Stimulated activated CD4-positive, alpha-beta T cell treated with anti-CD3 and anti-CD28 coated beads, Interleukin-1b, Interleukin-23, amount 100 ng/mL, for 48 hours (primary cell): Measurements from ENCODE around the gene ABCC11.
A peak's percentile ranks its signal among the peaks of the same experiment; 100 is the strongest.

Experiments used
- DNase-seq: peaks from one replicate; pipeline ENCODE4 v3.0.0-alpha.2; 2020

ABCC11 gene

DNA sequence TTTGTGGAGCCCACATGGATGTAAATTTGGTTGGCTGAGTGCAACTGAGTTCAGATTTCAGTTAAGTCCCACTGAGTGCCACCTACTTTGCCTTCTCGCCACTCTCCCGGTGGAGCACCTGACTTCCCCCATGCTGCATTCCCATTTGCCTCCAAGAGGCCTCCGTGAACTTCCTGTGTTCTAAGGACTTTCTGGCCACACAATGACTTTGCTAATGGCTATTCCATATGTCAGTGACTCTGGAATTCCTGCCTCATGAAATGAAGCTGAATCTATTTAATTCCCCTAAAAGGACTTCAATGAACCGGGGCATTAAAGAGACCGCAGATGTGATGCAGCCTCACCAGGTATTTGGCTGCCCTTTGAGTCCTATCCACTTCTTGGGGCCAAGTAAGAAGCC is 121.5 kb downstream of the ABCC11 start:
- DNase-seq: no peak

DNA sequence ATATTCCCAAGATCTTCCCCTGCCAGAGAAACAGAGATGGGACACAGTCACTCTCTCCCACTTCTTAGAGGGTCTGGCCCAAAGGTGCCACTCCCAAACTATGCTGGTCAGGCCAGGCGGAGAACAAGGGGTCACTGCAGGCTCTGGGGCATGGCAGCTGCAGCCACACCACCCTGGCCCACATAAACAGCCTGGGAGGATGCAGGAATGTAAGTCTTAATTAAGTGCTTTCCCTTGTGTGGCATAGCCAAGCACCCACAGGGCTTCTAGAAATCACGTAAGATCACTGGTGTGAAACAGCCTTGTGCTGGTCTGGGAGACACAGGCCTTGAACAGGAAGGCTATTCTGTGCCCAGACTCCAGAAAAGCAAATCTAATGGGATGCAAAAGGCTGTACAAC is 123.1 kb downstream of the ABCC11 start:
- no peak for DNase-seq

DNA sequence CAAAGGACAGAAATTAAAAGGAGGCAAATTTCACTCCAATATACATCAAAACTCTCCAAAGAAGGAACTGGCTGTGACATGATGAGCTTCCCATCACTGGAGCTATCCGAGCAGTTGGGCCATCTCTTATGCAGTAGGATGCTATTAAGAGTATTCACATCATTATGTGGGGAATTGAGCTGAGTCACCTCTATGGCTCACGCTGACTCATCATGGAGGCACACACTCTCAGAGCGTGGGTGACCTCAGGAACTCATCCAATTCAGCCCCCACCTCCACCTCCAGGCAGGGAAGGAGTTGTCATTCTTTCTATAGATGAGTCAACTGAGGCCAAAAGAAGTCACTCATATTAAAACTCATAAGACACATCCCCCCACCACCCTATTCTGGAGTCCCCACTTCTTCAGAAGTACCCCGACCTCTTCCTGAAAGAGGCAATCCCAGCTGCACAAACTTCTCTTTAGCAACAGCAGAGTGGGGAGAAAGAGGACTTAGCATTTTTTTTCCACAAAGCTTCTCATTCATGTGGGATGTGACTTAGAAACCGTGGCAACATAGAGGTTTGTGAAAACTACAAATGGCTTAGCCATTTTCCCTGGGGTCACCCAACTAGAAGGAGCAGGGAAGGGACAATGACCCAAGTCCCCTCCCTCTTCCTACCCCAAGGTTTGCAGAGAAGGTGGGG is 124.1 kb downstream of the ABCC11 start:
- peak; percentile 86 for DNase-seq

DNA sequence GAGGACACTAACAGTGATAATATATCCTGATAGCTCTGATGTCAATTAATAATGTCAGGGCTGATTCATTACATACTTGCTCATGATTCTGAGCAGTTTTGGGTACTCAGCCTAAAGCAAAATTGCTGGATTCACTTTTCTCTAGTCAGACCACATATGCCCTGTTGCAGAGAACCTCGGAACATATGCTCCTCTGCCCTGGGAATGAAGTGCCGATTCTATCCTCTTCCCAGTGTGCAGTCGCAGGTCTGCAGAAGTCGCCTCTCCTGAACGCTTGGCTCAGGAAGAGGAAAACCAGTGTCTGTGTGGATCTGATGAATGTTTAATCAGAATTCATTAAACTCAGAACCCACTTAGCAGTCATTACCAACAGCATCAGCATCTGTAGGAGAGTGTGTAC is 126.1 kb downstream of the ABCC11 start:
- DNase-seq: no peak

DNA sequence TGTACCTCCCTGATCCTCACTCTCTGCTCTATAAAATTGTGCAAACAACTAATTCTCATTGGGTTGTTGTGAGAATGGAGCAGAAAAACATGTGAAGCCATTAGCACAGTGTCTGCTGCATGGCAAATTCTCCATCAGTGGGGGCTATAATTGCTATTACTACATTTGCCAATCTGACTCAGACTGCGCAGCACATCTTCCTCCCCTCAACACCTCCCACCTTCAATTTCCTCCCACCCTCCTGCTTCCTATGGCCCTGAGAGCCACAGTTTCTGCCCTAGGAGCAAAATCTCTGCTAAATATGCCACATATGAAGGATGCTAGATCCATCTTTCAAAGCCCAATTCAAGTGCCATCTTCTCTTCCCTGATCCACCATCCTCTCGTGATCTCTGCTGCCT is 128.5 kb downstream of the ABCC11 start:
- DNase-seq: no peak

DNA sequence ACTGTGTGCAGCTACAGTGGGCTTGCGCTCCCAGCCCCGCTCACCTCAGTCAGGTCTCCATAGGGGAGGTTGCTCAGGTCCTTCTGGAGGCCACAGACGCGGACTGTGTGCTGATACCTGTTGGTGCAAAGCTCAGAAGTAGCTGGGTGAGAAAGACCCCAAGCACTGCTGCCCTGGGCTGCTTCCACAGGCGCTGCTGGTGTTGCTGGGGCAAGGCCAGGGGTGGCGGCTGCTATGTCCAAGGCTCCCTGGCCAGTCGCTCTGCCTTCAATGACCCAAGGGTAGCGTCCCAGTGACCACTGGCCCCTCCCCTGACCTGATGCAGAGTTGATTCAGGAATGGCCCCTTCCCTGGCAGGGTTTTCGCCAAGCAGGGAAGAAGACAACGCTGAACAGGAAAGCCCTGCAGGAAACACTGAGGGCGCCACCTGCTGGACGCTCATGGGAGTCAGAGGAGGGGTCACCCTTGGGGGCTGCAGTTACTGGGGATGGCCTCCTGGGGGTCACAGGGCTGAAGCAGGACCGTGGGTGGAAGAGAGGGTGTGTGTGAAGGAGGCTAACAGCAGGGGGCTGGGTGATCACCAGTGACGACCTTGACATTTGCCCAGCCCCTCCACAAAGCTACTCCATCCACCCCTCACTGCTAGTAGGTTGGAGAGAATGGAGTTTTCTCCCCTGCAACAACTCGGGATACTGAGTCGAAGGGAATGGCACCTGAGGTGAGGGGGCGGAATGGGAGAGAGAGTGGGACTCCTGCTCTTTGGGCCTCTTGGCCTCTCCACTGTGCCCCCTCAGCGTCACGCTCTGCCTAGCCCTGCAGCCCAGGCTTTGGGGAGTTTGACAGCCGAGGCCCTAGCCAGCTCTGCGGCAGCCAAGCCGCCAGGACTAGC is 129.9 kb downstream of the ABCC11 start:
- DNase-seq: peak; percentile 68
